Psoas muscle (tissue), 8 donors: ENCODE results near the gene ATP5MG. TPM values are rescaled to one million over a fixed set of nuclear protein-coding genes. Genes with fewer than 3 reads are reported as not detected.
"Not testable (repeated sequence)": the region's sequence is repeated elsewhere in the genome, so short reads cannot be mapped to it uniquely, and the experiment has no call there.

ENCODE experiments used
- ATAC-seq, 4 donors: fragments of 200-7000 bp; cut with Tn5 transposase; one replicate each; pipeline ENCODE4 v1.9.1; 2020; ENCODE audit warnings: moderate library complexity in 3 of 4, mild to moderate bottlenecking in 2 of 4
- DNase-seq, 2 donors: peaks; one replicate each; pipeline ENCODE4 v3.0.0-alpha.2; 2020
- H3K27ac ChIP-seq: fragments of 200-600 bp; one replicate; pipeline ENCODE4 v1.8.0; 2022
- H3K27me3 ChIP-seq, 3 donors: fragments of 200-600 bp in 1 of 3; one replicate each; pipeline versions ENCODE4 v1.6.1 to v1.8.0; 2013 to 2022; ENCODE audit warnings: low read length in 2 of 3, mild to moderate bottlenecking in 2 of 3, moderate library complexity in 1 of 3; ENCODE audit not compliant: insufficient read depth in 3 of 3
- H3K36me3 ChIP-seq, 2 donors: fragments of 200-600 bp in 1 of 2; one replicate each; pipeline versions ENCODE4 v1.6.1 to v1.8.0; 2013 to 2022; ENCODE audit warnings: low read depth in 1 of 2, mild to moderate bottlenecking in 1 of 2, moderate library complexity in 1 of 2; ENCODE audit not compliant: insufficient read depth in 1 of 2
- H3K4me1 ChIP-seq: fragments of 200-600 bp; one replicate; pipeline ENCODE4 v1.8.0; 2022
- H3K4me3 ChIP-seq: fragments of 200-600 bp; one replicate; pipeline ENCODE4 v1.8.0; 2022; ENCODE audit warnings: mild to moderate bottlenecking
- H3K9me3 ChIP-seq: fragments of 200-600 bp; one replicate; pipeline ENCODE4 v1.8.0; 2022
- CTCF ChIP-seq: fragments of 200-600 bp; IDR thresholded peaks from one replicate; pipeline ENCODE4 v1.8.0; 2022; ENCODE audit warnings: antibody characterized with exemption
- WGBS, 3 donors: extraction: QIAGEN DNeasy Blood & Tissue Kit; methylation state at CpG; one replicate each; pipeline versions ENCODE4 v1.1.6 to v1.1.7; 2013; 5-methylcytosine and 5-hydroxymethylcytosine counted together
- intact Hi-C, 2 donors: fragments of 100-400 bp; cut with DNase I; formaldehyde crosslinking; loops; one replicate each; pipeline versions ENCODE4 v1.11.0 to v1.14.2; 2022
- polyA plus RNA-seq, 3 donors: library from polyadenylated mRNA; stranded (reverse); fragments of 200-250 nt; gene quantifications; one replicate each; pipeline ENCODE4 v1.2.3, GENCODE V29; 2013
- total RNA-seq, 4 donors: library from RNA; stranded (reverse); fragmentation: NEBNext Ultra II Directional in 2 of 4; extraction: Animal tissue kit (Norgen Biotek cat#: 25700) in 2 of 4; gene quantifications; one replicate each; pipeline versions ENCODE4 v1.2.1 to v1.2.4, GENCODE V29; 2021 to 2023
- donor health status: healthy with polysubstance abuse.
- donor health status: DM: no; HTN: no; CAD: no; lungs with moderate emphysema.
- donor health status: Bipolar disorder and iron deficiency.
- donor health status: healthy.
- donor health status: DM: yes; HTN: yes; CAD: no.
- donor health status: DM: no; HTN: no; CAD: no.
- donor health status: DM: no; HTN: no; CAD: no.
- donor health status: DM: yes; HTN: yes; CAD: no.

The ATP5MG gene
- total and polyA plus RNA-seq, 7 donors: 180 to 340 (median 237) TPM

- H3K4me1 ChIP-seq: peaks cover 8% of the 10 kb centered on the region
- intact Hi-C loops: no loop called here
- no peak overlapping the region for H3K4me3 ChIP-seq
These were observed 11.5 kb downstream of the ATP5MG start for GRCh38 chr11:118412921-118413320.

GRCh38 chr11:118415062-118415738, 13.8 kb downstream of the ATP5MG start:
- 76 to 89% (median 76%) methylated on average over 8 of the region's 8 CpGs for WGBS, 3 donors
- Histone ChIP-seq H3K4me3 (no peak overlapping the region), H3K9me3 (no peaks in the 10 kb centered on the region), H3K36me3 (peaks cover 0 to 11% of the 10 kb centered on the region in 2 donors), H3K27ac (no peak overlapping the region), H3K4me1 (peaks cover 10% of the 10 kb centered on the region), H3K27me3 (no peaks in the 10 kb centered on the region)
- intact Hi-C loops: no loop called here
- no peak for TF ChIP-seq CTCF
- ATAC-seq: no peak
- no peak for DNase-seq

More at GRCh38 chr11:118412921-118413320, 11.5 kb downstream of the ATP5MG start:
- no peak for ATAC-seq
- Histone ChIP-seq H3K27ac (no peak overlapping the region), H3K27me3 (no peaks in the 10 kb centered on the region), H3K9me3 (no peaks in the 10 kb centered on the region), H3K36me3 (peaks cover 0 to 34% of the 10 kb centered on the region in 2 donors)
- 74 to 81% (median 77%) methylated on average over 1 of the region's 1 CpG for WGBS, 3 donors
- no peak for DNase-seq
- TF ChIP-seq CTCF: no peak

- DNase-seq: no peak
- H3K9me3 ChIP-seq: no peaks in the 10 kb centered on the region
- TF ChIP-seq CTCF: no peak
- peaks cover 0 to 9% of the 10 kb centered on the region in 2 donors for H3K36me3 ChIP-seq
- peak; percentile 47 to 81 (median 64) for ATAC-seq
- intact Hi-C loops: no loop called here
- H3K27ac ChIP-seq: no peak overlapping the region
- no peak overlapping the region for H3K4me3 ChIP-seq
- no peaks in the 10 kb centered on the region for H3K27me3 ChIP-seq
- peaks cover 11% of the 10 kb centered on the region for H3K4me1 ChIP-seq
These were observed 14.3 kb downstream of the ATP5MG start for GRCh38 chr11:118415739-118416068.

GRCh38 chr11:118416900-118417299, 15.5 kb downstream of the ATP5MG start:
- H3K36me3 ChIP-seq, intact Hi-C loops, ATAC-seq, H3K27ac ChIP-seq, H3K27me3 ChIP-seq, H3K4me3 ChIP-seq, H3K9me3 ChIP-seq, DNase-seq: not testable (repeated sequence)
- peaks cover 14% of the 10 kb centered on the region for H3K4me1 ChIP-seq

GRCh38 chr11:118417801-118418200, 16.4 kb downstream of the ATP5MG start:
- DNase-seq: no peak

More at GRCh38 chr11:118417801-118418200, 16.4 kb downstream of the ATP5MG start:
- Histone ChIP-seq H3K4me3 (no peak overlapping the region), H3K27ac (no peak overlapping the region), H3K4me1 (peaks cover 14% of the 10 kb centered on the region), H3K27me3 (no peaks in the 10 kb centered on the region), H3K9me3 (no peaks in the 10 kb centered on the region), H3K36me3 (peaks cover 0 to 9% of the 10 kb centered on the region in 2 donors)
- no peak for ATAC-seq
- TF ChIP-seq CTCF: no peak
- WGBS, 3 donors: 68 to 76% (median 69%) methylated on average over 4 of the region's 4 CpGs
- intact Hi-C loops: no loop called here
